Spleen (tissue), 11 donors: ENCODE results near the gene RNF187. TPM values are rescaled to one million over a fixed set of nuclear protein-coding genes. Genes with fewer than 3 reads are reported as not detected.

Experiments used
- DNase-seq: peaks from one replicate; pipeline ENCODE4 v3.0.0-alpha.2; 2020
- H3K27ac ChIP-seq, 8 donors: fragments of 200-600 bp; sonication (generic) in 7 of 8; 1 replicate in 4 of 8; 2 replicates in 4 of 8; pipeline versions ENCODE4 v1.5.0 to v1.8.0; 2016 to 2021; ENCODE audit warnings: inconsistent platforms in 4 of 8, mild to moderate bottlenecking in 4 of 8, moderate library complexity in 1 of 8
- H3K27me3 ChIP-seq, 7 donors: fragments of 200-600 bp; sonication (generic) in 6 of 7; replicated peaks in 1 of 7; 1 replicate in 4 of 7; 2 replicates in 3 of 7; pipeline versions ENCODE4 v1.5.0 to v1.8.0; 2016 to 2021; ENCODE audit warnings: inconsistent platforms in 3 of 7, mild to moderate bottlenecking in 1 of 7
- H3K36me3 ChIP-seq, 6 donors: fragments of 200-600 bp; sonication (generic) in 5 of 6; 1 replicate in 4 of 6; 2 replicates in 2 of 6; pipeline versions ENCODE4 v1.5.0 to v1.8.0; 2016 to 2021; ENCODE audit warnings: inconsistent platforms in 2 of 6
- H3K4me1 ChIP-seq, 6 donors: fragments of 200-600 bp; sonication (generic) in 5 of 6; 1 replicate in 3 of 6; 2 replicates in 3 of 6; pipeline versions ENCODE4 v1.5.0 to v1.8.0; 2016 to 2021; ENCODE audit warnings: inconsistent platforms in 3 of 6
- H3K4me3 ChIP-seq, 8 donors: fragments of 200-600 bp; sonication (generic) in 7 of 8; 1 replicate in 4 of 8; 2 replicates in 4 of 8; pipeline versions ENCODE4 v1.5.0 to v1.8.0; 2016 to 2021; ENCODE audit warnings: inconsistent platforms in 4 of 8, mild to moderate bottlenecking in 4 of 8, moderate library complexity in 2 of 8
- H3K9me3 ChIP-seq, 8 donors: fragments of 200-600 bp; sonication (generic) in 7 of 8; 1 replicate in 4 of 8; 2 replicates in 4 of 8; pipeline versions ENCODE4 v1.5.0 to v1.8.0; 2016 to 2021; ENCODE audit warnings: inconsistent platforms in 4 of 8
- CTCF ChIP-seq, 11 experiments: fragments of 200-600 bp in 7 of 11; fragments of 450-650 bp in 4 of 11; sonication (generic) in 4 of 11; IDR thresholded peaks in 8 of 11; conservative IDR thresholded peaks in 3 of 11; 1 replicate in 7 of 11; 2 replicates in 4 of 11; pipeline versions ENCODE4 v1.4.0 to v1.8.0; 2016 to 2021; ENCODE audit warnings: antibody characterized with exemption in 11 of 11, inconsistent platforms in 4 of 11, mild to moderate bottlenecking in 1 of 11
- POLR2A ChIP-seq, 3 donors: fragments of 450-650 bp; IDR thresholded peaks; one replicate each; pipeline ENCODE4 v1.5.1; 2017; ENCODE audit warnings: antibody characterized with exemption in 3 of 3, mild to moderate bottlenecking in 1 of 3
- POLR2AphosphoS5 ChIP-seq, 3 donors: sonication (generic); formaldehyde crosslinking; IDR thresholded peaks; one replicate each; pipeline ENCODE4 v1.5.1; 2017; ENCODE audit warnings: antibody characterized with exemption in 3 of 3
- WGBS, 5 donors: extraction: QIAGEN DNeasy Blood & Tissue Kit in 3 of 5; methylation state at CpG; one replicate each; pipeline versions ENCODE4 v1.1.5 to v1.1.7; 2013 to 2018; 5-methylcytosine and 5-hydroxymethylcytosine counted together
- intact Hi-C: fragments of 100-400 bp; cut with DNase I; formaldehyde crosslinking; loops from one replicate; pipeline ENCODE4 v1.15.0; 2023; ENCODE audit warnings: low total_unique reads
- polyA plus RNA-seq, 3 donors: library from polyadenylated mRNA; stranded (reverse); fragments of 200-250 nt; gene quantifications; one replicate each; pipeline ENCODE4 v1.2.1, GENCODE V29; 2013
- total RNA-seq, 7 donors: library from RNA; depleted of rRNA in 3 of 7; stranded (reverse); fragments of >200 nt in 3 of 7; fragmentation: NEBNext Ultra II Directional in 4 of 7; extraction: Animal tissue kit (Norgen Biotek cat#: 25700) in 4 of 7; gene quantifications; one replicate each; pipeline versions ENCODE4 v1.1.0 to v1.2.1, GENCODE V29; 2016 to 2021
- donor health status: healthy with polysubstance abuse.
- donor health status: DM: no; HTN: no; CAD: no; lungs with moderate emphysema.
- donor health status: DM: no; HTN: no; CAD: no.
- donor health status: Bipolar disorder and iron deficiency.
- donor health status: healthy.
- donor health status: DM: no; HTN: no; CAD: no.
- donor health status: DM: yes; HTN: yes; CAD: no.

The RNF187 gene
- total and polyA plus RNA-seq, 10 donors = 21.4 to 118 (median 60.4) TPM

DNA sequence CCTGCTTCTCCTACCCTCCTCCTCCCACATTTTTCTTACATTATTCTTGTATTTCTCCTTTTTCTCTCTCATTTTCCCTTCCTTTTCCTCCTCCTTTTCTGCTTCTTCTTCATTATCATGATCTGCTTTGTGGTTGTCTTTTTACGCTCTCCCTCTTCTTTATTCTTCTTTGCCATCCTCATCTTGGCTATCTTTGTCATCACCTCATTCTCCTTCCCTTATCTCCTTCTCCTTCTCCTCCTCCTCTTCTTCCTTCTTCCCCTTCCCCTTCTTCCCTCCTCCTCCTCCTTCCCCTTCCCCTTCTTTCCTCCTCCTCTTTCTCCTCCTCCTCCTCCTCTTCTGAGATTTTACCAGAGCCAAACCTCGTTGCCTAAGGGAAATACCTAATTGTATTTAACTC lies 30.5 kb downstream of the RNF187 start:
- H3K4me3 ChIP-seq = no peak overlapping the region
- no peaks in the 10 kb centered on the region for H3K9me3 ChIP-seq
- H3K4me1 ChIP-seq = no peaks in the 10 kb centered on the region
- 44 to 52% (median 46%) methylated on average over 2 of the region's 2 CpGs for WGBS, 5 donors
- intact Hi-C loops = no loop called here
- H3K27ac ChIP-seq = no peak overlapping the region
- H3K36me3 ChIP-seq = no peaks in the 10 kb centered on the region
- H3K27me3 ChIP-seq = peaks cover 0 to 26% (median 0%) of the 10 kb centered on the region in 7 donors
- TF ChIP-seq CTCF (IDR thresholded peaks at IDR 0.05 in 8 of 11, conservative IDR thresholded peaks at IDR 0.05 in 3 of 11) (no peak), POLR2A (IDR thresholded peaks at IDR 0.05) (no peak), POLR2AphosphoS5 (IDR thresholded peaks at IDR 0.05) (no peak)
- no peak for DNase-seq

GRCh38 chr1:228527596-228527995 lies 40.4 kb downstream of the RNF187 start:
- peak; percentile 3 for DNase-seq

DNA sequence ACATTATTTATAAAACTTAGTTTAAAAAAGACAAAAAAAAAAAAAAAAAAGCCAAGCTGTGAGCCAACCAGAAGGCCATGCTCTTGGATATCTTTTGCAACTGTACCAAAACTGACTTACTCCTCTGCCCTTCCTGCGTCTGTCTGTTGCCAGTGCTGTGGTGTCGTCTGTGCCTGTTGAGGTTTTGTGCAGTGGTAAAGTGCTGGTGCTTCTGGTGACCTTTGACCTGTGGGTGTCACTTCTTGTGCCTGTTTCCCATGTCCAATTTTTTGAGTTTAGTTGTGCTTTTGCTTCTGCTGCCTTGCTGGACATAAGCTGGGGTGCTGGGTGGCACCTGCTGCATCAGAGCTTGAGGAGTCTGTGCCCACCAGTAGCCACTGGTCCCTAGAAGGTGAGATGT lies 41.4 kb downstream of the RNF187 start:
- H3K27ac ChIP-seq = no peak overlapping the region
- peaks cover 0 to 72% (median 8%) of the 10 kb centered on the region in 7 donors for H3K27me3 ChIP-seq
- TF ChIP-seq POLR2A (IDR thresholded peaks at IDR 0.05) (no peak), POLR2AphosphoS5 (IDR thresholded peaks at IDR 0.05) (no peak), CTCF (IDR thresholded peaks at IDR 0.05 in 8 of 11, conservative IDR thresholded peaks at IDR 0.05 in 3 of 11) (no peak)
- H3K36me3 ChIP-seq = no peaks in the 10 kb centered on the region
- no peaks in the 10 kb centered on the region for H3K4me1 ChIP-seq
- peak; percentile 1 for DNase-seq
- WGBS, 5 donors = 55 to 71% (median 65%) methylated on average over 2 of the region's 2 CpGs
- H3K4me3 ChIP-seq = no peak overlapping the region
- intact Hi-C loops = no loop called here
- no peaks in the 10 kb centered on the region for H3K9me3 ChIP-seq

More at GRCh38 chr1:228527596-228527995, 40.4 kb downstream of the RNF187 start:
- TF ChIP-seq POLR2A (IDR thresholded peaks at IDR 0.05) = no peak
- no peak for TF ChIP-seq CTCF (IDR thresholded peaks at IDR 0.05 in 8 of 11, conservative IDR thresholded peaks at IDR 0.05 in 3 of 11)
- no peak for TF ChIP-seq POLR2AphosphoS5 (IDR thresholded peaks at IDR 0.05)
- no peak overlapping the region for H3K27ac ChIP-seq
- H3K36me3 ChIP-seq = no peaks in the 10 kb centered on the region
- intact Hi-C loops = no loop called here
- H3K27me3 ChIP-seq = peaks cover 0 to 63% (median 8%) of the 10 kb centered on the region in 7 donors
- no peaks in the 10 kb centered on the region for H3K4me1 ChIP-seq
- no peak overlapping the region for H3K4me3 ChIP-seq
- H3K9me3 ChIP-seq = no peaks in the 10 kb centered on the region
- WGBS, 5 donors = 38 to 39% (median 39%) methylated on average over 5 of the region's 5 CpGs

DNA sequence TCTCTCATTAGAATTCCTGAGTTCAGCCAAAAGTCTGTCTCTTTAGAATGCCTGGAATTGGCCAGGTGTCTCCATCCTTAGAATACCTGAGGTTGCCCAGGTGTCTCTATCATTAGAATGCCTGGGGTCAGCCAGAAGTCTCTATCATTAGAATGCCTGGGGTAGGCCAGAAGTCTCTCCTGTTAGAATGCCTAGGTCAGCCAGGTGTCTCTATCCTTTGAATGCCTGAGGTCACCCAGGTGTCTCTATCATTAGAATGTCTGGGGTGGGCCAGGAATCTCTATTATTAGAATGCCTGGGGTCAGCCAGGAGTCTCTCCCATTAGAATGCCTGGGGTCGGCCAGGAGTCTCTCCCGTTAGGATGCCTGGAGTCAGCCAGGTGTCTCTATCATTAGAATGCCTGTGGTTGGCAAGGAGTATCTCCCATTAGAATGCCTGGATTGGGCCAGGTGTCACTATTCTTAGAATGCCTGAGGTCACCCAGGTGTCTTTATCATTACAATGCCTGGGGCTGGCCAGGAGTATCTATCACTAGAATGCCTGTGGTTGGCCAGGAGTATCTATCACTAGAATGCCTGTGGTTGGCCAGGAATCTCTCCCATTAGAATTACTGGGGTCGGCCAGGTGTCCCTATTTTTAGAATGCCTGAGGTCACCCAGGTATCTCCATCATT lies 43.0 kb downstream of the RNF187 start:
- no peak for TF ChIP-seq POLR2AphosphoS5 (IDR thresholded peaks at IDR 0.05)
- TF ChIP-seq POLR2A (IDR thresholded peaks at IDR 0.05) = no peak
- TF ChIP-seq CTCF (IDR thresholded peaks at IDR 0.05 in 8 of 11, conservative IDR thresholded peaks at IDR 0.05 in 3 of 11) = no peak
- intact Hi-C loops = no loop called here
- peak; percentile 17 for DNase-seq
- Histone ChIP-seq H3K36me3 (no peaks in the 10 kb centered on the region), H3K9me3 (peaks cover 0 to 7% (median 0%) of the 10 kb centered on the region in 8 donors), H3K4me3 (no peak overlapping the region), H3K27me3 (peaks cover 0 to 88% (median 8%) of the 10 kb centered on the region in 7 donors), H3K27ac (no peak overlapping the region), H3K4me1 (no peaks in the 10 kb centered on the region)
- WGBS, 5 donors = 71 to 82% (median 80%) methylated on average over 2 to 3 of the region's 3 CpGs
